AG09309 (cell line): ENCODE data around the gene AKR1D1.
"Not testable (repeated sequence)": the region's sequence is repeated elsewhere in the genome, so short reads cannot be mapped to it uniquely, and the experiment has no call there.

Experiments used
- DNase-seq: peaks from one replicate; pipeline ENCODE4 v3.0.0-alpha.2; 2010; ENCODE audit warnings: low read depth
- H3K4me3 ChIP-seq: 2 replicates; pipeline ENCODE4 v1.5.1; 2011; ENCODE audit warnings: mild to moderate bottlenecking, low read depth, low read length, moderate library complexity; ENCODE audit not compliant: control insufficient read depth
- CTCF ChIP-seq: IDR thresholded peaks from 2 replicates; pipeline ENCODE4 v1.5.1; 2011; ENCODE audit warnings: mild to moderate bottlenecking, low read depth, low read length, inconsistent platforms; ENCODE audit not compliant: insufficient read depth, control insufficient read depth; ENCODE audit errors: missing control alignments

Gene AKR1D1

DNA sequence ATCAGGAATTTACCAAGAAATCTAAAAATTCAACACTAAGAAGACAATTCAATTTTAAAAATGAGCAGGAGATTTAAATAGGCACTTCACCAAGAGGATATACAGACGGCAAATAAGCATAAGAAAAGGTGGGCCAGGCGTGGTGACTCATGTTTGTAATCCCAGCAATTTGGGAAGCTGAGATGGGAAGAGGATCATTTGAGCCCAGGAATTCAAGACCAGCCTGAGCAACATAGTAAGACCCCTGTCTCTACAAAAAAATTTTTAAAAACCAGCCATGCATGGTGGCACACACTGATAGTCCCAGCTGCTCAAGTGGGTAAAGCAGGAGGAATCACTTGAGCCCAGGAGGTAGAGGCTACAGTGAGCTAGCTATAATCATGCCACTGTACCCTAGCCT, 3.5 kb upstream of the AKR1D1 start:
- TF ChIP-seq CTCF: no peak
- no peak for DNase-seq
- no peak overlapping the region for H3K4me3 ChIP-seq

- no peak for DNase-seq
- no peak for TF ChIP-seq CTCF
- H3K4me3 ChIP-seq: no peak overlapping the region
Measured at GRCh38 chr7:138074121-138074520, 2.1 kb upstream of the AKR1D1 start.

DNA sequence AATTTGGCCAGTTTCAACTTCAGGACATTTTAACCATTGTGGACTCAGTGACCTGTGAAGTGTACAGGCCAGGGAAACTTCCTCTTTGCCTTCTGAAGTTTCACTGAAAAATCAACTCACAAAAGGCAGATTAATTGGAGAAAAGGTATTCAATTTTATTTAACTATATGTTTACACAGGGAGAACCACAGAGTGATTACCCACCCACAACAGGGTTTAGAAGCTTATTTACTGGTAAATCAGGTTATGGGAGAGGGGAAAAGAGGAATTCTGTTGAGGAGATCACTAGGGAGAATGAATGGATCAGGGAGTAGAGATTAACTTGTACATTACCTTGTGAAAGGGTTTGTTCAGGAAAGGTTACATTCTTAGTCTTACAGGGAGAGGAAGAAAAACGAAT, 1.7 kb upstream of the AKR1D1 start:
- no peak for TF ChIP-seq CTCF
- no peak for DNase-seq
- H3K4me3 ChIP-seq: no peak overlapping the region

DNA sequence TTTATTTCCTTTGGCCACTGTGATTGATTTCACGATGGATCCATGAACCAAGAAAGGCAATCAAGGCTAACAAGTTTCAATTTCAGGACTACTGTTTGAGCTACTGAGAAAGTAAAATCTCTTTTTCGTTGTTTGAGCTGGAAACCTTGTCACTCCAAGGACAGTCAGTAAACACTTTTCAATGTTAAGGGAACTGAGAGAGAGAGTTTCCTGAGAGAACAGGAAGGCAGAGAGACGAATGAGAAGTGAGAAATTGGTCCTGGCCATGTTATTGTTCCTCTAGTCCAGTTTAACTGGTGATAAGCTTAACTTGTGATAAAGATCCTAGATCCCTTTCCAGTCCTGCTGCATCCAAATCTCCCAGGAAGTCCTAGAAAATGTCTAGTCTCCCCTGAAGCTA, 909 bp upstream of the AKR1D1 start:
- no peak for DNase-seq
- TF ChIP-seq CTCF: no peak

DNA sequence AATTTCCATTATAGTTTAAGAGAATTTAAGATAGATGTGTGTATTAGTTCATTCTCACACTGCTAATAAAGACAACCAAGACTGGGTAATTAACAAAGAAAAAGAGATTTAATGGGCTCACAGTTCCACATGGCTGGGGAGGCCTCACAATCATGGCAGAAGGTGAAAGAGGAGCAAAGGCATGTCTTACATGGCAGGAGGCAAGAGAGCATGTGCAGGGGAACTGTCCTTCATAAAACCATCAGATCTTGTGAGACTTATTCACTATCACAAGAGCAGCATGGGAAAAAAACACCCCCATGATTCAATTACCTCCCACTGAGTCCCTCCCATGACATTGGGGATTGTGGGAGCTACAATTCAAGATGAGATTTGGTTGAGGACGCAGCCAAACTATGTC, 473 bp upstream of the AKR1D1 start:
- not testable (repeated sequence) for H3K4me3 ChIP-seq, DNase-seq

More for the DNA sequence above, 909 bp upstream of the AKR1D1 start:
- no peak overlapping the region for H3K4me3 ChIP-seq

DNA sequence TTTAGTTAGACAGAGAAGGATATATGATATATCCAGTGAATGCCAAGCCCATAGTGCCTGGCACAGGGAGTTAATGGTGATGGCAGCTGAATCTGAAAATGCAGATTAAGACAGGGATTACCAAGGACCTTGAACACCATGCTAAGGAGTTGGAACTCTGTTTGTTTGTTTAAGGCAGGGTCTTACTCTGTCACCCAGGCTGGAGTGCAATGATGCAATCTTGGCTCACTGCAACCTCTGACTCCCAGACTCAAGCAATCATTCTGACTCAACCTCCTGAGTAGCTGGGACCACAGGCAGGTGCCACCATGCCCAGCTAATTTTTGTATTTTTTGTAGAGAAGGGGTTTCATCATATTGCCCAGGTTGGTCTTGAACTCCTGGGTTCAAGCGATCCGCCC, 1.6 kb downstream of the AKR1D1 start:
- DNase-seq: no peak
- TF ChIP-seq CTCF: no peak
- no peak overlapping the region for H3K4me3 ChIP-seq

DNA sequence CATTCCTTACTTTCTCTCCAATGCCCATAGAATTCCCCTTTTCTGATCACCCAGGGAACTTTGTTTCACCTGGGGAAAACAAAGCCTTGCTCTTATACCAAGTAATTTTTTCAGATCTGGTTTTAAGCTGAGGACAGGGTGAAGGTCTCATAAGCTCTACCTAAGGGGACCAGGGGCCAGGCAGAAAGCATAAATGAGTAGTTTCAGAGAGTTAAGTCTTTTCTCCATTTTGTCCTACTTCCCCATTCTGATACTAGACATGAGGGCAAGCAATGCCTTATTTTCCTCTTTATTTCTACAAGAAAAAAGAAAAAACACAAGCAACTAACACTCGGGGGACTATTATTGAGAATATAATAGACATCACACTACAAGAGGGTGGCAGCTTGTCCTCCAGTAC, 2.9 kb downstream of the AKR1D1 start:
- no peak for DNase-seq
- TF ChIP-seq CTCF: no peak
- H3K4me3 ChIP-seq: no peak overlapping the region
